Superior temporal gyrus (tissue), 1 donor: ENCODE measurements around the gene CCNE1.
"Not testable (repeated sequence)": the region's sequence is repeated elsewhere in the genome, so short reads cannot be mapped to it uniquely, and the experiment has no call there.

Experiments used
- DNase-seq: peaks from one replicate; pipeline ENCODE4 v3.0.0-alpha.2; 2016; ENCODE audit errors: extremely low spot score

The CCNE1 gene

DNA sequence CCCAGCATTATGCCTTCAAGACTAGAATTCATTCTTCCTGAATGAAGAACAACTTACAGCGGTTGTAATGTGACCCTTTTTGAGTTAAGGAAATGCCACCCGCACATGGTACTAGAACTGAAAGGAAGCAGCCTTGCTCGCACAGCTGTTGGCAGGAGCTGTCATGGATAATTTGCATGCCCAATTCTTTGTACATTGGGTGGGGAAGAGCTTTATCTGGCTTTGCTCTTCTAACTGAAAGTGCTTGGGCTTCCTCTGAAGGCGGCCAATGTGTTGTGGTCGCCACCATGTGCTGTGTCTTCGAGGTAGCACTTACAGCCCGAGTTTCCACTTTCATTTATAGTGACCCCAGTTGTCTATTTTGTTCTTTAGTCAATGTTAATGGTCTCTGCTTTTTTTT, 3.4 kb downstream of the CCNE1 start:
- no peak for DNase-seq

DNA sequence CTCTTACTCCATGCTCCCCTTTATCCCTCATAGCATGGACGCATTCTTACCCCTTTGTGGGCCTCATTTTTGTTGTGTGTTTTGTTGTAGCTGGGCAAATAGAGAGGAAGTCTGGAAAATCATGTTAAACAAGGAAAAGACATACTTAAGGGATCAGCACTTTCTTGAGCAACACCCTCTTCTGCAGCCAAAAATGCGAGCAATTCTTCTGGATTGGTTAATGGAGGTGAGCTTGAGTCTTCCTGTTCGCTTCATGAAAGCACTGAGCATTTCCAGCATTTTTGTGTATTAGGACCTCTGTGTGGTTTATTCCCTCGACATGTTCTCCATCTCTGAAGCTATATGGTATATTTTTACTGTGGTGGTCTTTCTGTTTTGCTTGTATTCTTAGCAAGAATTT, 5.5 kb downstream of the CCNE1 start:
- no peak for DNase-seq

DNA sequence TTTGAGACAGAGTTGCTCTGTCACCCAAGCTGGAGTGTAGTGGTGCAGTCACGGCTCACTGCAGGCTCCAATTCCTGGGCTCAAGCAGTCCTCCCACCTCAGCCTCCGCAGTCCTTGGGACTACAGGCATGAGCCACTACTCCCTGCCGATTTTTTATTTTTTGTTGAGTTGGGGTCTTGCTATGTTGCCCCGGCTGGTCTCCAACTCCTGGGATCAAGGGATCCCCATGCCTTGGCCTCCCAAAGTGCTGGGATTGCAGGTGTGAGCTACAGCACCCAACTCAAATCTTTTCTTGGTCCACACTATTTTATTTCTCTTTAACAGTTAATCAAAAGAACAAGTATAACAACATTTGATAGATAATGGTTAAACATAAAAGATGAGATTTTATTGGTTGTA, 7.5 kb downstream of the CCNE1 start:
- DNase-seq: no peak

DNA sequence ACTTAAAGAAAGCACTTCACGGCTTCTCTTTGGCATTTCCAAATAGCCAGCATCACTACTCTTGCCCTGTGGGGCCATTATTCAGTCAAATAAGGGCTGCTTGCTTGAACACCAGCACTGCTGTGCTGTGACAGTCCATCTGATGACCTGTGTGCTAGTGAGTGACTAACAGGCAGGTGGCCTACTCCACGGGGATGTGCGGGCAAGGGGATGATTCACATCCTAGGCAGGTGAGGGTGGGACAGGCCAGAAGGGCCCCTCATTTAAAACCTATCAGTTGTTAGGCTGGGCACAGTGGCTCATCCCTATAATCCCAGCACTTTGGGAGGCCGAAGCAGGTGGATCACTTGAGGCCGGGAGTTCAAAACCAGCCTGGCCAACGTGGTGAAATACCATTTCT, 8.2 kb downstream of the CCNE1 start:
- no peak for DNase-seq

DNA sequence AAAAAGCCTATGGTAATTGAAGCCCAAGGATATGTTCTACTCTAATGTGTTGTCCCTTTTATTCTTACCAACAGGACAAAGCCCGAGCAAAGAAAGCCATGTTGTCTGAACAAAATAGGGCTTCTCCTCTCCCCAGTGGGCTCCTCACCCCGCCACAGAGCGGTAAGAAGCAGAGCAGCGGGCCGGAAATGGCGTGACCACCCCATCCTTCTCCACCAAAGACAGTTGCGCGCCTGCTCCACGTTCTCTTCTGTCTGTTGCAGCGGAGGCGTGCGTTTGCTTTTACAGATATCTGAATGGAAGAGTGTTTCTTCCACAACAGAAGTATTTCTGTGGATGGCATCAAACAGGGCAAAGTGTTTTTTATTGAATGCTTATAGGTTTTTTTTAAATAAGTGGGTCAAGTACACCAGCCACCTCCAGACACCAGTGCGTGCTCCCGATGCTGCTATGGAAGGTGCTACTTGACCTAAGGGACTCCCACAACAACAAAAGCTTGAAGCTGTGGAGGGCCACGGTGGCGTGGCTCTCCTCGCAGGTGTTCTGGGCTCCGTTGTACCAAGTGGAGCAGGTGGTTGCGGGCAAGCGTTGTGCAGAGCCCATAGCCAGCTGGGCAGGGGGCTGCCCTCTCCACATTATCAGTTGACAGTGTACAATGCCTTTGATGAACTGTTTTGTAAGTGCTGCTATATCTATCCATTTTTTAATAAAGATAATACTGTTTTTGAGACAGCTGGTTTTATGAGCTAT, 12.0 kb downstream of the CCNE1 start:
- no peak for DNase-seq

DNA sequence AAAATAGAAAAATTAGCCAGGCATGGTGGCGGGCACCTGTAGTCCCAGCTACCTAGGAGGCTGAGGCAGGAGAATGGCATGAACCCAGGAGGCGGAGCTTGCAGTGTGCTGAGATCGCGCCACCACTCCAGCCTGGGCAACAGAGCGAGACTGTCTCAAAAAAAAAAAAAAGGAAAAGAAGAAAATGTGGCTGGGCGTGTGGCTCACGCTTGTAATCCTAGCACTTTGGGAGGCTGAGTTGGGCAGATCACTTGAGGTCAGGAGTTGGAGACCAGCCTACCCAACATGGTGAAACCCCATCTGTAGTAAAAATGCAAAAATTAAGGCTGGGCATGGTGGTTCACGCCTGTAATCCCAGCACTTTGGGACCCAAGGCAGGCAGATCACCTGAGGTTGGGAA, 13.5 kb downstream of the CCNE1 start:
- not testable (repeated sequence) for DNase-seq

DNA sequence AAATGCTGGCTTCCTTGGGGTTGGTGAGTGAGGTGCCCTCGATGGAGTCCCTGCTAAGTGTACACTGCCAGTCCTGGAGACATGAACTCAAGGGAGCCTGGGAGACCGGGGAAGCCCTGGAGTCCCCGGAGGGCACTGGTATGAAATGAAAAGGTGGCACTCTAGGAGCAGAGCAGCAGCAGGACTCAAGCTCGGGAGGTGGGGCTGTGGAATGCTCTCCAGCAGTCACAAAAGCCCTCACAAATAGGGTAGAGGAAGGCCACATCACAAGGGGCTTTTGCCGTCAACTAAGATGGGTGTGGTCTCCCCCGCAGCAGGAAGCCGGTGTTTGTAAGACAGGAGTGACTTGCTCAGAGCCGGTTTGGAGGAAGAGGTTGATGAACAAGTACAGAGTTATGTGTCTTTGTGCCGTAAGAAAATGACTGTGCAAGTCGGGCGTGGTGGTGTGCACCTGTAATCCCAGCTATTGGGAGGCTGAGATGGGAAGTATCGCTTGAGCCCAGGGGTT, 19.3 kb downstream of the CCNE1 start:
- DNase-seq: no peak

DNA sequence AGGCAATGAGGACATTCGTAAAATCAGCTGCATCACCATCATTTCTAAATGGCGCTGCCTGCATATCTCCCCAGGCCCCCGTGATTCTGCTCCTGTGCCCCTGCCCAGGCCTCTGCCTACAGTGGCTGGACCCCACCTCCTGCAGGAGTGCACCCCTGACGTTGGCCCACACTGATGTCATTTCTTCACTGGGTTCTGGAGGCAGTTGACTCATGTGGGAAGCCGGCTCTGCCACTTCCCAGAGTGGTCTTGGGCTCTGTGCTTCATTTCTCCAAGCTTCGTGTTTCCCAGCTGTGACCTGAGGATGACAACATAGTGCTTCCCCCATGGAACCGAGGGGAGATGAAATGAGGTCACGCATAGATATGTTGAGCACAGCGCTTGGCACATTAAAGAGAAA, 19.9 kb downstream of the CCNE1 start:
- DNase-seq: no peak

DNA sequence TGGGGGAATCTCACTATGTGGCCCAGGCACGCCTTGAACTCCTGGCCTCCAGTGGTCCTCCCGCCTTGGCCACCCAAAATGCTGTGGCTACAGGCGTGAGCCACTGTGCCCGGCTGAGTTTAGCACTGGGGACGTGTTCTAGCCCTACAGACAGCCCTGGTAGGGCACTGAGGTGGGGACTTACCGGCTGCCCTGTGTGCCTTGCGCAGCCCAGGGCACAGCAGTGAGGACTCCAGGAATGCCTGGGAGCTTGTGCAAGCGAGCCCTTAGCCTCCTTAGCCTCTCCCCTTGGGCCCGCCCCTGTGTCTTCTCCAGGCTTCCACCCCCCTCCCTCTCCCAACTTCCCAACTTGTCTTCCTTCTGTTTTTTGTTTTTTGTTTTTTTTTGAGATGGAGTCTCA, 21.0 kb downstream of the CCNE1 start:
- no peak for DNase-seq

DNA sequence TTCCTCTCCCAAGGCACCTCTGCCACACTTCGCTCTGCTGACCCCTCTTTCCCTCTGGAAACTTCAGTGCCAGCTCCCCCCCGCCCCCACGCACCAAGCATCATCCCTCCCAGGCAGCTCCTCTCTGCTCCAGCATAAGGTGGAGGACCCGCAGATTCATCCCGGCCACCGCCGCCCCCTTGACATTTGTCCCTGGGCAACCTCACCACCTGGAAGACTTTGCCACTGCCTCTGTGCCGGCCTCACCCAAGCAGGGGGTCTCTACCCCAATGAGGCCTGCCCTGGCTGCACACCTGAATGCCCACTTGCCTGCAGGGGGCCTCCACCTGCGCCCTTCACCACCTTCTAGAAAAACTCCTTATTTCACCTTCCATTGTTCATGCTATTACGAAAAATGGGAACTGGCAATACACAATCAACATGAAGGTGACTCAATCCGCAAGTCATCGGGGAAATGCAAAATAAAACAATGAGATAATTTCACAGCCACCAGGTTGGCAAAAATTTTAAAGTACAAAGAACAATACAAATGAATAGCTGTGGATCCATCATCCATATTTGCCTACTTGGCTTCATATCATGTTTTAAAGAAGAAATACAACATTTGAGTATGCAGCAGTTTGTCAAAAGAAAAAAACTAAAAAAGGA, 21.9 kb downstream of the CCNE1 start:
- no peak for DNase-seq

DNA sequence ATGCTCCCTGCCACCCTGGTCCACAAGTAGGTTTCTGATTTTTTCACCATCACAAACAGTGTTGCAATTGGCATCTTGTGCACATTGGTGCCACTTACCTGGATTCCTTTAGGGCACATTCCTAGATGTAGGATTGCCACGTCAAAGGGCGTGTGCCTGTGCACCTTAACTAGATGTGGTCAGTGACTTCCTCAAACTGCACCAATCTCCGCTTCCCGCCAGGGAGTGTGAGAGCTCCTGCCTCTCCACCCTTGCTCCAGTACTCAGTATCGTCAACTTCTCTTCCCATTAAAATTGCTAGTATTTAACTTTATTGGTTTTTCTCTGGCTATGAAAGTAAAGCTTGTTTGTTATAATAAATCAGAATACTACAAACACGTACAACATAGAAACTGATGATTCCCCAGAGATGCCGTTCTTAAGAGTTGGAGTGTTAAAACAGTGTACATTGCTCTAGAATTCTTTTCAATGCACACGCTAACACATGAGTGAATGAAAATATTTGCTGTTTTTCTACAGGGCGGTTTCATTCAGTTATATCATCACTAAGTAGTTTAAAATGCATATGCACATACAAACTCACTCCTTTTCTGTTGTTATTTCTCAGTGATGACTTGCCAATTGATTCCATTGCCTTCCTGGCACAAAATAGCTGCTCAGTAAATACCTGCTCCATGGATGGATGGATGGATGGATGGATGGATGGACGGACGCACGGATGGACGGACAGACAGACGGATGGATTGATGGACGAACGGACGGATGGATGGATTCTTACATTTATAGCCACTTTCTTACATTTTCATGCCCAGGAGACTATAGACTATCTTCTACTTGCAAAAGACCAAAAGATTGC, 23.4 kb downstream of the CCNE1 start:
- DNase-seq: no peak

DNA sequence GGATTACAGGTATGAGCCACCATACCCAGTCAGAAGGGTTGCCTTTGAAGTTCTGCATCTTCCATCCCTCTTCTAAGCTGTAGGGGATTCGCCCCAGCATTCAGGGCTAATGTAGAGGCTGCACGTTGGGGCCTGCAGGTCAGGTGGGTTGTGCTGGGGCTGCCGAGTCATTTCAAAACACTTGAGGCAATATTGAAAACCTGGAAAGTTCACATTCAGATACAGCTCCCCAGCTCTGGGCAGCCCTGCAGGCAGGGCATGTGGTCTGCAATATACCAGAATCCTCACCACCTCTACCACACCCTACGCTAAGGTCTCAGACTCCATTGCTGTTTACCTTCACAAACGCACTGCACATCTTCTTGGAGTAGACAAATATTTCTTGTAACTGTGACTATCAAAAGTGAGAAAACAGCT, 24.6 kb downstream of the CCNE1 start:
- DNase-seq: no peak

DNA sequence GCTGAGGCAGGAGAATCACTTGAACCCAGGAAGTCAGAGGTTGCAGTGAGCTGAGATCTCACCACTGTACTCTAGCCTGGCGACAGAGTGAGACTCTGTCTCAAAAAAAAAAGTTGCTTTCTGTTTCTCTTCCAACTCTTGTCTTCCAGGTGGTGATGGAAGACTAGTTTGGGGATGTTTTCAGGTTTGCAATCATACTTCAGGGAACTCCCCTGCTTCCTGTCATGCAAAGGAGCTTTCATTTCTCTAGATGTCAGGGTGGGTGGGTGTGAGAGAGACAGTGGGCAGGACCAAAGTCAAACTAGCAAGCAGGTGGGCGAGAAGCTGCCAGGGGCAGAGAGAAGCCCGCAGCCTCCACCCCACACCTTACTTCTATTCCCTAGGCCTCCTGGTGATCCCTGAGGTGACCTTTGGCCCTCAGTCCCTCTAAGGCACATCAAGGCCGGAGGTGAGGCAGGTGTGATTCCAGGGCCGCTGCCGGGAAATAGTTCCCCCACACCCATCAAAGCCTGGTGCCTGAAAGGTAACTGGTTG, 25.7 kb downstream of the CCNE1 start:
- no peak for DNase-seq

DNA sequence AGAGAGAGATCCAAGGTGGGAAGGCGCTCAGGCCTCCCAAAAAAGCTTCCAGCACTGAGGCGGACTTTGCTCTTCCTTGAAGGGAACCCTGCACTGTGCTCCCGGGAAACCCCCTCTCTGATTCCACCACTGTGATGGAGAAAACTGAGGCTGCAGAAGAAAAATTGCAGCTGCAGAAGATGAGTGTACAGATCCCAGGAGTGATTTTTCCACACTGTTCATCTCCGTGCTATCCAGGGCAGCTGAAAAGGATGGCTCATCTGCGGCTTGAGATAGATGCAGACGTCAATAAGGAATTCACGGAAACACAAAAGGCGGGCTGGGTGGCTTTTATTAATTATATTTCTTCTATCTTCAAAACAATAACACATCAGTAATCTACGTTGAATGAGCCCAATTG, 26.2 kb downstream of the CCNE1 start:
- DNase-seq: no peak

DNA sequence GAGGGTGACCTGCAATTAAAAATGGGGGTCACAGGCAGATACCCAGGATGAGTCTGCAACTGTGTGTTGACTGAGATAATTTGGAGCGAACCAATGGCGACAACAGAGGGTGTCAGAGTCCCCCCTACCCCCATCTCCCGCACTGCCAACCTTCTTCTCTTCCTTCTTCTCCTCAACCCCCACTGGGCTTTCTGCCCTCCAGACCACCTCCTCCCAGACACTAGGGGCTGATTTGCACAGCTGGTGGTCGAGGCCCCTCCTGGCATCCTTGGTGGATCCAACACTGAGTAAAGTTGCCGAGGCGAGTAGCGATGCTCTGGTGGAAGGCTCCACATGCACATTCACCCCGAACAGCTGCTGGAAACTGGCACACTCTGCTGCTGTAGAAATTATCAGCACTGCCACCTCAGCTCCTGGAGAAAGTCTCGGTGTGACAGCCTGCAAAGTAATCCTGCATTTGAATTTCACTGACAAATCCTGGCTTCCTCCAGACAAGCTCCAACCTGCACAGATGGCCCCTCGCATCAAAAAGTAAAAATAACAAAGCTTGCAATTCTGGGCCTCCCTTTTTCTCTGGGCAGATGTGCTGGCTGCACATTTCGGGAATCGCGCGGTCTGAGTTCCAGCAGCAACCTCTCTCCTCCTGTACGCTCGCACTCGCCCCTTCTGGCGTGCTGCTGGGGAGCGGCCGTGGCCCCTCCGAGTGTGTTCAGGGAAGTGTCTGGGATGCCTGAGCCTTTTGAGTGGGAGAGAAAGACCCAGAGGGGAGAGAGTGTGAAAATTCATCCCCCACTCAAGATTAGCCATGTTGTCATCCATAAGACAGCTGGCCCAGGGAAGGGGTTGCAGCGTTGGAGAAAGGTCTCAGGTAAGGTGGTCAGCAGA, 28.5 kb downstream of the CCNE1 start:
- DNase-seq: no peak

DNA sequence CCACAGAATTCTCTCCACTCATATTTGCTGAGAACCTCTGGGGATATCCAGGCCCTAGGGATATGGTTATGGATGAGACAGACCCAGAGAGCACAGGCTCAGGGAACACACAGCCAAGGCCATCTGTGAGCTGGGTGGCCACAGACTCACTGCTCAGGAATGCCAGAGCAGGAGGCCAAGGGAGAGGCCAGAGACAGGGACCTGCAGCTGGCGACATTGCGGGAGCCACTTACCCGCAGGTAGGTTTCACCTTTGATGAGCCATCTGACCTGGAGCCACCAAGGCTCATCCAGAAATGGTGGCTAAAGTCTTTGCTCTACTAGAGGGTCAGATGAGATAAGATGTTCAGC, 29.4 kb downstream of the CCNE1 start:
- no peak for DNase-seq

DNA sequence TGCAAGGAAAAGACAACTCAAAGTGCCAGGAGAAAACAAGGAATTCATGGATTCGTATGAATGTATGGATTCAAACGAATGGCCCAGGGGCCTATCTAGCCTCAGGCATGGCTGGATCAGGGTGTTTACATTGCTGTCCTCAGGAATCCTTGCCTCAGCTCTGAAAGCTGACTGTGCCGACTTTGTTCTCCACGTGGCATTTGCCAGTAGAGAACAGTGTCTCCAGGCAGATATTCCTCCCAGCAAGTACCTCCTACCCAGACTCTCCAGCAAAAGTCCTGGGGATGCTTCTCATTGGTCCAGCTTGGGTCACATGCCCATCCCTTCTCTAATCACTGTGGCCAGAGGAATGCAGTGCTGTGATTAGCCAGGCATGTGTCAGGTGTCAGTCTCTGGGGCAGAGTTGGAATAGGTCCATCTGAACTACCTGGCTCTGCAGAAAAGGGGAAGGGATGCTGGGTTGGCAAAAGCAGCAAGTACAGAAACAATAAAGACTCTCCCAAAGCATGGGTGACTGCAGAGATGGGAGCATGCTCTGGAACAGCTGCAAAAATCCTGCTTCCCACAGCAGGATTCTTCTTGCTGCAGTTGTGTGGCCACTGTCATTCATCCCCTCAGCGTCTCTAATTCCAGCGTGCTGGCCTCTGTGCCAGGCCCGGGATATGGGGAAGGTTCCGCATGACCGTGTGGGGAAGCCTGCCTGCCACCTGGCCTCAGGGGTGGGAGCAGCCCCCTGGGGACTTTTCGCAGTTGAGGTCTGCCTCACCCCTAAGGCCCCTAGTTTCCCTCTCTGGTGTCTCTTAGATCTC, 30.0 kb downstream of the CCNE1 start:
- peak; percentile 49 for DNase-seq

DNA sequence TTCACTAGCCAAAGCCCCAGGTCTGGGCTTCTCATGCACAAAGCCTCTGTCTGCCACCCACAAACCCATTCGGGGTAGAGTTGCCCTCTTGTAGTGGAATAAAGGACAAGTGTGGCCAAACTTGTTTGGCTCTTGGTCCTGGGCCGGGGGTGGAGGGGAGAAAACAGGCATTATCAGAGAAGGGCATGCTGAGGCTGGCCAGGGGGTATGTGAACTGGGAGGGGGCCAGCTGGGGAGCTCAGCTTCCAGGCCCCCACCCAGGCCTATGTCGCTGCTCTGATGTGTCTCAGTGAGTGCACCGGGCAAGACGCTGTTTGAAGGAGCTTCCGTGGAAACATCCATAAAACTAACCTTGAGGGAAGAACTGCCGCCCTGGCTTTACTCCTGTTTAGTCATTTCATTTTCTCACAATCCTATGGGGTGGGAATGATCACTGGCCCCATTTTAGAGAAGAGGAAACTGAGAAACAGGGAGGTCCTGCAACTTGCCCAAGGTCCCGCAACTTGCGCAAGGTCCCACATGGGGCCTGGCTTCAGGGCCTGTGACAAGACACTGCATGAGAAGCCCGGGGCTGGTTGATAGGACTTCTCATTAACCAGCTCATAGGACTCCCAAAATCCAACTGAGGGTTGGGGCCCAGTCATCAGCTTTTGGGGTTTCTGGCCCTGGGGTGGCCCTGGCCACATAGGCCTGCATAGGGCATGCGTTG, 30.8 kb downstream of the CCNE1 start:
- no peak for DNase-seq

DNA sequence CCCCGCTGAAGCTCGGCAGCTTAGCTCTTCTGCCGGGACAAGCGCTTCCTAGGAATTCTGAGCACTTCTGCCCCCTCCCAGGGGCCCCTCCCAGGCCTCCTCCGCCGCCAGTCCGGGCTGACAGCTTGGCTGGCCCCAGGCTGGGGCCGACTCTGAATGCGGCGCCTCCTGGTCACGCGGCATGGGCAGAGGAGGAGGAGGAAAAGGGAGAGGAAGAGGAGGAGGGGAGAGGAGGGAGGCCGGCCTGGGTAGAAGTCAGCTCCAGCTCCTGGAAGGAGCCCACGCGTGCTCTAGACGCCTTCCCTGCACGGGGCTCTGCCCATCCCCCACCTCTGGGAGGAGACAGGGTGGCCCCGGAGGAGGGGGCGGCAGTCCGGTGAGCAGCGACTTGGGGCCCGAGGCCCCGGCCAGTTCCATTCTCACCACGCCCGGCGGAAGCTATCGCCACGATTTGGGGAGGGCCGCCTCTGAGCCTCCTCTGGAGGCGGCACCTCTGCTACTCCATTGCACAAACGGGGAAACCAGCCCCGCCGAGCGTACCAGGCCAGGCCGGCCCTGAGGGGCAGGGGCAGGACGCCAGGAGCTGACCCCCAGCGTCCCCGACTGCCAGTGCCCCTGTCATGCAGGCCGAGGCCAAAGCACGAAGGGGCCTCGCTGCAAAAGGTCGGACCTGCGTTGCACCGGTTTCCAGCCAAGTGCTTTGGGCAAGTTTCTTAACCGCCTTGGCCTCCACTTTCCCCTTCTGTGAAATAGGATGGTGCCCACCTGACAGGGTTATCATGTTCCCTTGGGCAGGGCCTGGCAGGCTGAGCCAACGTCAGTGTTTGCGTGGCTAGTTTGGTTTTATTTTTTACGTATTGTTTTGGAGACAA, 31.6 kb downstream of the CCNE1 start:
- DNase-seq: no peak
